ENCODE data around the gene POC5.
A peak's percentile ranks its signal among the peaks of the same experiment; 100 is the strongest.

Gene POC5

GRCh38 chr5:75672616-75673015, 44.6 kb downstream of the POC5 start:
- TF ChIP-seq GATA3 (IDR thresholded peaks at IDR 0.05; ENCODE audit: low read depth, low read length): no peak
- no peak for TF ChIP-seq GATA2 (IDR thresholded peaks at IDR 0.05; ENCODE audit: low read depth, low read length)

GRCh38 chr5:75671506-75671905, 45.7 kb downstream of the POC5 start:
- TF ChIP-seq GATA2 (IDR thresholded peaks at IDR 0.05; ENCODE audit: low read depth, low read length) (no peak), GATA3 (IDR thresholded peaks at IDR 0.05; ENCODE audit: low read depth, low read length) (no peak)

DNA sequence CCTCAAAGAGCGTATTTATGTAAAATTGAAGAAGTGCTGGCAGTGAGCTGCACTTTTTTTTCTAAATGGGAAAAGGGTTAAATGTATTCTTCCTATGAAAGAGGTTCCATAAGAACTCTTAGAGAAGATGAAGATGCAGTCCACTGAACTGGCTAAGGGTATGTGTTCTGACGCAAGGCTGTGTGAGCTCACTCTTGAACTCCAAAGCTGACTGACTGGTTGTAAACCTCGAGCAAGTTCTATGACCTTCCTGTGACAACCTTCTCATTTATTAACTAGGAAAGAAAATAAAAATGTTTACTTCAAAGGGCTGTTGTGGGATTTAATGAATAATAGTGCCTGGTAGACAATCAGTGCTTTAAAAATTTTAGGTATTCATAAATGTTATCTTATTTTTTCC, 46.7 kb downstream of the POC5 start:
- TF ChIP-seq GATA3 (IDR thresholded peaks at IDR 0.05; ENCODE audit: low read depth, low read length): no peak
- TF ChIP-seq GATA2 (IDR thresholded peaks at IDR 0.05; ENCODE audit: low read depth, low read length): no peak

- TF ChIP-seq GATA2 (IDR thresholded peaks at IDR 0.05; ENCODE audit: low read depth, low read length) (0 out of 2 replicates have a peak, but pooled peaks have one; percentile 6), GATA3 (IDR thresholded peaks at IDR 0.05; ENCODE audit: low read depth, low read length) (no peak)
These were observed 48.1 kb downstream of the POC5 start for GRCh38 chr5:75668977-75669689.

DNA sequence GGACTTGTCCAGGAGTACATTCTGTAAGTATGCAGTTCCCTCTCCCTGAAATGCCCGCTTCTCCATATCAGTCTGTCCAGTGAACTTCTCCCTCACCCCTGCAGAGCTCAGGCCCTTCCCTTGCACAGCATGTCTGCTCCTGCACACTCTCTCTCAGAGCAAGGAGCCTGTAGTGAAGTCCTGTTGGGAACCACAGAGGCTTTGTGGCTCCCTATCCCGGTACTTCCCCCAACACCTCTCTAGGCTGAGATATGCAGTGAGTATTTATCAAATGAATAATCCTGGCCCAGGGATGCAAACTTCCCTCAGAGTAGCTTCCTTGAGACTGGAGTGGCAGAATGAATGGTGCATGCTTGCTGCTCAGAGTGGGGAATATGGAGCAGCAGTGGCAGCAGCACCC, 48.8 kb downstream of the POC5 start:
- TF ChIP-seq GATA2 (IDR thresholded peaks at IDR 0.05; ENCODE audit: low read depth, low read length) (no peak), GATA3 (IDR thresholded peaks at IDR 0.05; ENCODE audit: low read depth, low read length) (no peak)

- TF ChIP-seq GATA3 (IDR thresholded peaks at IDR 0.05; ENCODE audit: low read depth, low read length) (no peak), GATA2 (IDR thresholded peaks at IDR 0.05; ENCODE audit: low read depth, low read length) (no peak)
These were observed 49.7 kb downstream of the POC5 start for GRCh38 chr5:75667586-75667985.

GRCh38 chr5:75666801-75667200, 50.4 kb downstream of the POC5 start:
- TF ChIP-seq GATA3 (IDR thresholded peaks at IDR 0.05; ENCODE audit: low read depth, low read length) (no peak), GATA2 (IDR thresholded peaks at IDR 0.05; ENCODE audit: low read depth, low read length) (no peak)

DNA sequence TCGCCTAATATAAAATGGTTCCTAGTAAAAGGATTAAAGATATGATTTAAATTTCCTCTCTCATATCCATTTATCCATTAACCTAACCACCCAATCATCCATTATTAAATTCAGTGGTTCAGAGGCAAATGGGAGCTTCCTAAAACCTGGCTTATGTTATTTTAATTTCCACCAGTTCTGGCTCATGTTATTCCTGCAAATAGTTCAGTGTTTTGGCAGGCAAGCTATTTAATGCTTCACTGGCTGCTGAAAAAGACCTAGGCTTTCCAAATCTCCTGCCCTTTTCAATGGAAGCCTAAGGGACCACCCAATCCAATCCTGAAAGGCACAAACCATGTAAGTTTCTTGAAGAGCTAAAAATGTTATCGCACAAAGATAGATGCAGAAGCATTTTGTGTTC, 52.3 kb downstream of the POC5 start:
- no peak for TF ChIP-seq GATA3 (IDR thresholded peaks at IDR 0.05; ENCODE audit: low read depth, low read length)
- no peak for TF ChIP-seq GATA2 (IDR thresholded peaks at IDR 0.05; ENCODE audit: low read depth, low read length)

DNA sequence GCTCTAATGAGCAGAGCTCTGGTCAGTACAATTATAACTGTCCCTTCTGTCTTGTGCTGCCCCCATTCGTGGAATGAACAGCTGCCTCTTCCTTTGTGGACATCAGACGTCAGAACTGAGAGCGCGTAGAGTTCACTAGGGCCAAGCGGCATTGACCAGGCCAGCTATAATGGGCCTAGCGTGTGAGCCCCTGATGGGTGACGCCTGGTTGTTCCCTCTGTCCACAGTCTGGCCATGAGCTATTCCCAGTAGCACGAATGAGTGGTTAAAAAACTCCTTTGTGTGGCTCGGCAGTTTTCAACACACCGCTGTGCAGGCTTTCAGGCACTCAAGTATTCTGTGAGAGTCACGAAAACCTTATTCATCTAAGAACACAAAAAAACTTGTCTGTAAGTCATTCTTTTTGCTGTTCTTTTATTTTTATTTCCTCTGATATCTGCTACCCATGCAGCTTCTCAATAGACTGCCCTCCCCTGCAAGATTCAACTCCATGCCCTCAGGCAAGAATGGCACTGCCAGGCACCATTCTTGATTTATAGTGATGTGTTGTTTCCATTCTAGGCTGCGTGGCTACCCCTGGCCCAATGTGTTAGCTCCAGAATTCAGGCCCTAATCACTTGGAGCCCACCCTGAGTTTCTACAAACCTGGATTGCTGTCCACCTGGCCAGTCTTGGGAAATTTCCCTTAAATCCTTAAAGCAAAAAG, 53.5 kb downstream of the POC5 start:
- TF ChIP-seq GATA3 (IDR thresholded peaks at IDR 0.05; ENCODE audit: low read depth, low read length): no peak
- TF ChIP-seq GATA2 (IDR thresholded peaks at IDR 0.05; ENCODE audit: low read depth, low read length): no peak

GRCh38 chr5:75662061-75662460, 55.2 kb downstream of the POC5 start:
- TF ChIP-seq GATA3 (IDR thresholded peaks at IDR 0.05; ENCODE audit: low read depth, low read length) (peak; percentile 18; the same call in 1 of the 2 replicates), GATA2 (IDR thresholded peaks at IDR 0.05; ENCODE audit: low read depth, low read length) (no peak)

GRCh38 chr5:75660678-75661465, 56.4 kb downstream of the POC5 start:
- TF ChIP-seq GATA2 (IDR thresholded peaks at IDR 0.05; ENCODE audit: low read depth, low read length) (no peak), GATA3 (IDR thresholded peaks at IDR 0.05; ENCODE audit: low read depth, low read length) (no peak)

GRCh38 chr5:75659791-75660450, 57.3 kb downstream of the POC5 start:
- TF ChIP-seq GATA3 (IDR thresholded peaks at IDR 0.05; ENCODE audit: low read depth, low read length): no peak
- no peak for TF ChIP-seq GATA2 (IDR thresholded peaks at IDR 0.05; ENCODE audit: low read depth, low read length)

GRCh38 chr5:75656311-75657003, 60.8 kb downstream of the POC5 start:
- TF ChIP-seq GATA3 (IDR thresholded peaks at IDR 0.05; ENCODE audit: low read depth, low read length) (no peak), GATA2 (IDR thresholded peaks at IDR 0.05; ENCODE audit: low read depth, low read length) (no peak)
